PC-3 (cell line): ENCODE data around the gene CYP1A1. TPM values are rescaled to one million over a fixed set of nuclear protein-coding genes. Genes with fewer than 3 reads are reported as not detected.

ENCODE experiments used
- ATAC-seq: fragments of 200-7000 bp; cut with Tn5 transposase; 2 replicates; pipeline ENCODE4 v1.9.1; 2020; ENCODE audit warnings: mild to moderate bottlenecking, moderate library complexity
- BruUV-seq: library from RNA; stranded (reverse); fragments of 400-500 nt; replicated peaks from 2 replicates; lab custom pipeline; 2021; lab: Mats Ljungman, UMichigan
- CTCF ChIA-PET: fragments of 300-600 bp; sonication (Branson Sonifier 250); formaldehyde crosslinking; loops from one replicate; lab custom pipeline; 2022; ENCODE audit warnings: antibody characterized with exemption; lab: Charles Lee
- POLR2A ChIA-PET: fragments of 300-600 bp; sonication (Branson Sonifier 250); formaldehyde crosslinking; loops from one replicate; lab custom pipeline; 2022; ENCODE audit warnings: antibody characterized with exemption; ENCODE audit not compliant: unreplicated experiment; lab: Charles Lee
- DNase-seq: peaks from one replicate; pipeline ENCODE4 v3.0.0-alpha.2; 2015
- H2AFZ ChIP-seq: fragments of 300-600 bp; sonication (generic); 2 replicates; pipeline ENCODE4 v1.6.0; 2016; ENCODE audit warnings: antibody characterized with exemption, low read length
- H3F3A ChIP-seq: fragments of 300-600 bp; sonication (generic); one replicate; pipeline ENCODE4 v1.6.0; 2017; ENCODE audit warnings: antibody characterized with exemption, low read length, control low read depth, mild to moderate bottlenecking; ENCODE audit not compliant: unreplicated experiment
- H3K27ac ChIP-seq: fragments of 300-600 bp; sonication (generic); 2 replicates; pipeline ENCODE4 v1.5.1; 2016; ENCODE audit warnings: mild to moderate bottlenecking, low read length
- H3K27me3 ChIP-seq: fragments of 300-600 bp; sonication (generic); 2 replicates; pipeline ENCODE4 v1.6.1; 2016; ENCODE audit warnings: low read length, mixed read lengths
- H3K36me3 ChIP-seq: fragments of 300-600 bp; sonication (generic); 2 replicates; pipeline ENCODE4 v1.6.1; 2016; ENCODE audit warnings: low read depth, mixed run types, low read length, mixed read lengths
- H3K4me1 ChIP-seq: fragments of 300-600 bp; sonication (generic); 2 replicates; pipeline ENCODE4 v1.5.1; 2016; ENCODE audit warnings: low read length; ENCODE audit not compliant: insufficient read depth
- H3K4me2 ChIP-seq: fragments of 300-600 bp; sonication (generic); 2 replicates; pipeline ENCODE4 v1.6.0; 2016; ENCODE audit warnings: low read length
- H3K4me3 ChIP-seq: fragments of 300-600 bp; sonication (generic); 2 replicates; pipeline ENCODE4 v1.5.1; 2016; ENCODE audit warnings: mild to moderate bottlenecking, low read length, mixed read lengths
- H3K79me2 ChIP-seq: fragments of 300-600 bp; sonication (generic); 2 replicates; pipeline ENCODE4 v1.6.1; 2017; ENCODE audit warnings: low read length, mixed read lengths
- H3K9ac ChIP-seq: fragments of 300-600 bp; sonication (generic); 2 replicates; pipeline ENCODE4 v1.6.0; 2016; ENCODE audit warnings: mild to moderate bottlenecking, low read length
- H3K9me2 ChIP-seq: fragments of 300-600 bp; sonication (generic); replicated peaks from 2 replicates; pipeline ENCODE4 v1.6.1; 2016; ENCODE audit warnings: mixed run types, low read length, mixed read lengths
- H3K9me3 ChIP-seq: fragments of 300-600 bp; sonication (generic); 2 replicates; pipeline ENCODE4 v1.6.1; 2016; ENCODE audit warnings: low read length, mixed read lengths
- H4K20me1 ChIP-seq: fragments of 300-600 bp; sonication (generic); 2 replicates; pipeline ENCODE4 v1.6.1; 2016; ENCODE audit warnings: low read length, mixed read lengths
- CTCF ChIP-seq: fragments of 300-600 bp; sonication (generic); conservative IDR thresholded peaks from 2 replicates; pipeline ENCODE4 v1.5.1; 2017; ENCODE audit warnings: antibody characterized with exemption, low read depth, mild to moderate bottlenecking, low read length
- EZH2 ChIP-seq: fragments of 300-600 bp; sonication (generic); IDR thresholded peaks from one replicate; pipeline ENCODE4 v1.6.1; 2017; ENCODE audit warnings: antibody characterized with exemption, mild to moderate bottlenecking, low read length; ENCODE audit not compliant: unreplicated experiment
- EZH2phosphoT487 ChIP-seq: fragments of 300-600 bp; sonication (generic); IDR thresholded peaks from 2 replicates; pipeline ENCODE4 v1.6.1; 2018; ENCODE audit warnings: mild to moderate bottlenecking, antibody characterized with exemption, low read length, borderline replicate concordance
- intact Hi-C: fragments of 100-400 bp; cut with micrococcal nuclease; formaldehyde crosslinking; loops from 2 replicates; pipeline ENCODE4 v1.9.0; 2023
- total RNA-seq: library from RNA; depleted of rRNA; stranded (reverse); fragments of >200 nt; gene quantifications from 2 replicates; pipeline ENCODE4 v1.2.3, GENCODE V29; 2014

The CYP1A1 gene
- total RNA-seq, 1 experiment from 2014 or later, result 2.3 TPM

GRCh38 chr15:74763416-74763815 is 38.1 kb upstream of the CYP1A1 start:
- no peaks in the 10 kb centered on the region for H3K4me1 ChIP-seq
- no TSS peak for BruUV-seq
- H3K36me3 ChIP-seq, result no peaks in the 10 kb centered on the region
- no peak overlapping the region for H3K4me2 ChIP-seq
- no peaks in the 10 kb centered on the region for H3F3A ChIP-seq
- H4K20me1 ChIP-seq, result no peaks in the 10 kb centered on the region
- POLR2A ChIA-PET, result no interaction called here
- no peak for ATAC-seq
- no peak for DNase-seq
- H3K9ac ChIP-seq, result no peak overlapping the region
- no peaks in the 10 kb centered on the region for H3K79me2 ChIP-seq
- TF ChIP-seq EZH2 (no peak), CTCF (no peak), EZH2phosphoT487 (no peak)
- no peak overlapping the region for H2AFZ ChIP-seq
- H3K27me3 ChIP-seq, result no peaks in the 10 kb centered on the region
- H3K9me2 ChIP-seq, result no peaks in the 10 kb centered on the region
- H3K4me3 ChIP-seq, result no peak overlapping the region
- H3K27ac ChIP-seq, result no peak overlapping the region
- intact Hi-C loops, result no loop called here
- CTCF ChIA-PET, result no interaction called here
- no peaks in the 10 kb centered on the region for H3K9me3 ChIP-seq

GRCh38 chr15:74762791-74763150 is 37.4 kb upstream of the CYP1A1 start:
- H3K9me3 ChIP-seq, result no peaks in the 10 kb centered on the region
- DNase-seq (no peak), ATAC-seq (no peak)
- H3K27me3 ChIP-seq, result no peaks in the 10 kb centered on the region
- H3K27ac ChIP-seq, result no peak overlapping the region
- ChIA-PET CTCF (no interaction called here), POLR2A (no interaction called here)
- TF ChIP-seq EZH2phosphoT487 (no peak), CTCF (no peak), EZH2 (no peak)
- no TSS peak for BruUV-seq
- no peaks in the 10 kb centered on the region for H3K4me1 ChIP-seq
- no peak overlapping the region for H3K4me3 ChIP-seq
- H3K4me2 ChIP-seq, result no peak overlapping the region
- intact Hi-C loops, result no loop called here
- H3K9ac ChIP-seq, result no peak overlapping the region
- no peaks in the 10 kb centered on the region for H3K9me2 ChIP-seq
- H3K79me2 ChIP-seq, result no peaks in the 10 kb centered on the region
- H2AFZ ChIP-seq, result no peak overlapping the region
- H4K20me1 ChIP-seq, result no peaks in the 10 kb centered on the region
- H3F3A ChIP-seq, result no peaks in the 10 kb centered on the region
- H3K36me3 ChIP-seq, result no peaks in the 10 kb centered on the region

- Histone ChIP-seq H3K79me2 (no peaks in the 10 kb centered on the region), H3K9me2 (no peaks in the 10 kb centered on the region), H3K4me3 (no peak overlapping the region), H3K4me1 (no peaks in the 10 kb centered on the region), H3K27me3 (no peaks in the 10 kb centered on the region), H3K27ac (no peak overlapping the region), H3K9ac (no peak overlapping the region), H3K4me2 (no peak overlapping the region), H2AFZ (no peak overlapping the region), H3F3A (no peaks in the 10 kb centered on the region), H4K20me1 (no peaks in the 10 kb centered on the region), H3K36me3 (no peaks in the 10 kb centered on the region), H3K9me3 (no peaks in the 10 kb centered on the region)
- CTCF ChIA-PET, result no interaction called here
- DNase-seq (no peak), ATAC-seq (no peak)
- no TSS peak for BruUV-seq
- TF ChIP-seq EZH2 (no peak), EZH2phosphoT487 (no peak), CTCF (no peak)
- intact Hi-C loops, result no loop called here
- POLR2A ChIA-PET, result no interaction called here
Measured at GRCh38 chr15:74758736-74759135, 33.4 kb upstream of the CYP1A1 start.
